Activated effector memory CD4-positive, alpha-beta T cell treated with Interleukin-2 at 50 U/mL for 16 hours (primary cell): ENCODE results near the gene RTN4R.

ENCODE experiments used
- DNase-seq: peaks from one replicate; pipeline ENCODE4 v3.0.0-alpha.2; 2020

RTN4R gene

GRCh38 chr22:20194681-20195593, 73.2 kb downstream of the RTN4R start:
- DNase-seq, result no peak

GRCh38 chr22:20193761-20194494, 74.2 kb downstream of the RTN4R start:
- DNase-seq, result no peak

GRCh38 chr22:20192972-20193760, 75.0 kb downstream of the RTN4R start:
- DNase-seq, result no peak

GRCh38 chr22:20192293-20192971, 75.7 kb downstream of the RTN4R start:
- DNase-seq, result no peak

GRCh38 chr22:20191803-20192202, 76.3 kb downstream of the RTN4R start:
- no peak for DNase-seq
